Activated CD4-positive, CD25-positive, alpha-beta regulatory T cell treated with anti-CD3 and anti-CD28 coated beads, Interleukin-2, amount 50 U/mL, for 72 hours (primary cell): ENCODE results near the gene CCDC68.
"Not testable (repeated sequence)": the region's sequence is repeated elsewhere in the genome, so short reads cannot be mapped to it uniquely, and the experiment has no call there.

Experiments
- DNase-seq: peaks from one replicate; pipeline ENCODE4 v3.0.0; 2021

Gene CCDC68, protein sequence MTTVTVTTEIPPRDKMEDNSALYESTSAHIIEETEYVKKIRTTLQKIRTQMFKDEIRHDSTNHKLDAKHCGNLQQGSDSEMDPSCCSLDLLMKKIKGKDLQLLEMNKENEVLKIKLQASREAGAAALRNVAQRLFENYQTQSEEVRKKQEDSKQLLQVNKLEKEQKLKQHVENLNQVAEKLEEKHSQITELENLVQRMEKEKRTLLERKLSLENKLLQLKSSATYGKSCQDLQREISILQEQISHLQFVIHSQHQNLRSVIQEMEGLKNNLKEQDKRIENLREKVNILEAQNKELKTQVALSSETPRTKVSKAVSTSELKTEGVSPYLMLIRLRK

GRCh38 chr18:54958704-54959625 is at the start of gene CCDC68:
CCDC68 (minus strand) TSS chr18:54959461; CDS start chr18:54942791, 16,670 bp downstream.
- no peak for DNase-seq

GRCh38 chr18:55007602-55008001 is 48.3 kb upstream of the CCDC68 start:
- no peak for DNase-seq

GRCh38 chr18:55003695-55004094 is 44.4 kb upstream of the CCDC68 start:
- no peak for DNase-seq

GRCh38 chr18:55002261-55002660 is 43.0 kb upstream of the CCDC68 start:
- DNase-seq: no peak

- no peak for DNase-seq
Observed at GRCh38 chr18:55001394-55002024, 42.2 kb upstream of the CCDC68 start.

GRCh38 chr18:55000529-55000928 is 41.3 kb upstream of the CCDC68 start:
- no peak for DNase-seq

GRCh38 chr18:54999016-54999415 is 39.8 kb upstream of the CCDC68 start:
- no peak for DNase-seq

DNA sequence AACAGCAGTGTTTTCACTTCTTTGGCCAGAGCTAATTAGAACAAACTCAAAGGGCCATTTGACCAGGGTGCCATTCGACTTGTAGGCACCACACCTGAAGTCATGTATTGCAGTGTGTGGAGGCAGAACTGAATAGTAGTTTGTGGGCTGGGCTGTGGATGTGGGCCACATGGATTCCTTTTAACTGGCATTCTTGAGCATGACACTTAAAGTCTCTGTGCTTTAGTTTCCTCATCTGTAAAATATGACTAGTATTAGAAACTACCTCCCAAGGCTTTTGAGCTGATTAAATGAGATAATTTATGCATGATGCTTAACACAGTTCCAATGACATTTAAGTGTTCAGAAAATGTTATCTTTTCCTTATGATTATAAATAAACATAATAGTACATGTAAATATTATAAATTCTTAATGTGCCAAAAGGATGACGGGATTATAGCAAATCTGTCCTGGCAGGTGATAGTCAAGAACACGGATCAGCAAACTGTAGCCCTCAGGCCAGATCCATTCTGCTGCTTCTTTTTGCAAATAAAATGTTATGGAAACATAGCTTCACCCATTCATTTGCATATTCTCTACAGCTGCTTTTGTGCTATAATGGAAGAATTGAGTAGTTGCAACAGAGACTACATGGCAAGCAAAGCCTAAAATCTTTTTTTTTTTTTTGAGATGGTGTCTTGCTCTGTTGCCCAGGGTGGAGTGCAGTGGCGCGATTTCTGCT is 36.3 kb upstream of the CCDC68 start:
- no peak for DNase-seq

GRCh38 chr18:54991981-54992380 is 32.7 kb upstream of the CCDC68 start:
- DNase-seq: no peak

DNA sequence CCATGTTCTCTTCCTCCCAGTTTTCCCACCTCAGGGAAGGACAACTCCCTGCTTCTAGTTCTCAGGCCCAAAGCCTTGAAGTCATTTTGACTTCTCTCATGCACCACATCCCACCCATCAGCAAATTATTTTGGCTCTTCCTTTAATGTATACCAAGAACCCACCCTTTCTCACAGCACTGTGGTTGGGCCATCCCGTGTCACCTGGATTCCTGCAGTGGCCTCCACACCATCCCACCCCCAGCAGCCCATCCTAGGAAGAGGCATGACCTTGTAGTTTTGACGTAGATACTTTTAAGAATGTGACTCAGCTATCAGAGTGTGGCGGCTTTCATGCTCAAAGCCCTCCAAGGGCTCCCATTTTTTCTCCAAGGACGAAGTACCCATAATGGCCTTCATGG is 25.6 kb upstream of the CCDC68 start:
- DNase-seq: no peak

DNA sequence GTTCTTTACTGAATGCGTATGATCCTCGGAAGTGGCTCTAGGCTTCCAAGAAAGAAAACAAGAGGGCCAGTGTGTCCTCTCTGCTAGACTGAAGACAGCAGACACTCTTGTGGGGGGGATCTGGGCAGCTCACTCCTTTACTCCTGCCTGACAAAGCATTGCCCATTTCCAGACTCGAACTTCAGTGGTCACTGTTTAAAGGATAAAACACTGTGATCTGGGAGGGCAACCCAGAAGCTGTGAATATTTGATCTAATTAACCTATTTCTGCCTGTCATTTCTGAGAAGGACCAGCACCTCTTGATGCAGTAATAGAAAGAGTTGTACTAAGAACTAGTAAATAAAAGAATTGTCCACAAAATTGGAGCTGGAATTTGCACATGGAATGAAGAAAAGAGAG is 24.5 kb upstream of the CCDC68 start:
- DNase-seq: no peak

DNA sequence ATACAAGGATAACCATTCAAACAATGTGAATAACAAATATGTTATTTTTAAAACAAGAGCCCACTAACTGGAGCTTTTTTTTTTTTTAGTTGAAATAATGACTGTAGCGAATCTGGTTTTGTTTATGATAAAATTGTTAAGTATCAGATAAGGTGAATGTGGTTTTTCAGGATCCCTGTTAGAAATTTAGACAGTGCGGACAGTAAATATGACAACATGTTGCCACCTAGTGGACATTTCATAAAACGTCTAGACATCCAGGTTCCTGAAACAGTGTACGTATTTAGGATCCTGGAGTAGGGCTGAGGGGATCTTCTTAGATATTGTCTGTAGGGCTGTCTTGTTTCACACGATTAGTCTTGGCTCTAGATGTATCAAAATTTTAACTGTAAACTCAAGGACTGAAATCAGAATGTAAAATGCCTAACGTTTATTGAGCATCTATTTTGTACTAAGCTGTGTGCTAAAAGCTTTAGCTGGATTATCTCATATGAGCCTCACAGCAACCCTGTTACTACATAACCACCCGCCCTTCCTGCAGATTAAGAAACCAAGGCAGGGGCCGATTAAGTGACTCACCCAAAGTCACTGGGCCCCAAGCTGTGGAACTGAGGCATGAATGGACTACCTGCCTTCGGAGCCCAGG is 23.9 kb upstream of the CCDC68 start:
- DNase-seq: no peak

DNA sequence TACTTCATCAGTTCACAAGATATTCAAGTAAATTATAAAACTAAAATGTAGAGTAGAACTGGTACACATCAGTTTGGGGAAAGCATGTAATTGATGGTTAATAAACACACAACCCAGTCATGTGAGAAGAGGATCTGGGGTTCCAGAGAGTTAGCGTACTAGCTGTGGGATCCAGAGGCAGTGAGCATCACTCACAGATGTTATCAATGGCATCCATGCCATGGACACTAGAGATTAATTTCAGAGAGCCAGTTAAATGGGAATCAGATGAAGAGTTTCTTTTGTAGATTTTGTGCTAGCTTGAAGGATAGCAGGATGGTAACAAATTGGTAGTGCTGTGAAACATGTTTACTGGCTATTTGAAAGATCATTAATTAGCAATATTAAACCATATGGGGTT is 21.8 kb upstream of the CCDC68 start:
- no peak for DNase-seq

GRCh38 chr18:54975598-54975997 is 16.3 kb upstream of the CCDC68 start:
- DNase-seq: no peak

DNA sequence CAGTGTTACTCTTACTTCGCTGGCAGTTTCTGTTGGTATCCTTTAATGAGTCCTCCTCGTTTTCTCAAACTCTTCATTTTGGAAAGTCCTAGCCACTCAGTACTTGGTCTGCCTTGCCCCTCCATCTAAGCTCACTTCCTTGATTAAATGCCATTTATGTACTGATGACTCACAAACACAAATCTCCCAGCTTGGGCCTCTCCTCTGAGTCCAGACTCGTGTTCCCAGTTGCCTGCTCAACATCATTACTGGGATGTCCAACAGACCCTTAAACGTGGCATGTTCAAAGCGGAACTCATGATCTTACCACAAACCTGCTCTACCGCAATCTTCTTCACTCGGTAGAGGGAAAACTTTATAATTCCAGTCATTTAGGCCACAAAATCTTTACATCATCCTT is 13.8 kb upstream of the CCDC68 start:
- DNase-seq: no peak

- no peak for DNase-seq
Observed at GRCh38 chr18:54968807-54969206, 9.5 kb upstream of the CCDC68 start.

GRCh38 chr18:54968237-54968636 is 9.0 kb upstream of the CCDC68 start:
- DNase-seq: not testable (repeated sequence)

- no peak for DNase-seq
Observed at GRCh38 chr18:54967786-54968185, 8.5 kb upstream of the CCDC68 start.

- DNase-seq: no peak
Observed at GRCh38 chr18:54964741-54965140, 5.5 kb upstream of the CCDC68 start.

GRCh38 chr18:54962919-54963645 is 3.8 kb upstream of the CCDC68 start:
- no peak for DNase-seq

- no peak for DNase-seq
Observed at GRCh38 chr18:54961868-54962267, 2.6 kb upstream of the CCDC68 start.

- DNase-seq: no peak
Observed at GRCh38 chr18:54961016-54961423, 1.8 kb upstream of the CCDC68 start.
